Keratinocyte (primary cell): ENCODE results near the gene HABP2.

Source experiments
- EZH2 ChIP-seq: IDR thresholded peaks from one replicate; pipeline ENCODE4 v1.6.1; 2012; ENCODE audit warnings: inconsistent platforms, mild to moderate bottlenecking, low read length, moderate library complexity
- TF ChIP-seq, protein P1 (sequence below), 3 experiments: IDR thresholded peaks in 1 of 3; conservative IDR thresholded peaks in 1 of 3; optimal IDR thresholded peaks in 1 of 3; 2 replicates in 2 of 3; 3 replicates in 1 of 3; pipeline versions ENCODE3 to v1.5.1; 2011; ENCODE audit warnings: low read length in 3 of 3, mild to moderate bottlenecking in 3 of 3, moderate library complexity in 2 of 3, control low read depth in 1 of 3, inconsistent platforms in 1 of 3; ENCODE audit not compliant: insufficient read depth in 2 of 3; ENCODE audit errors: extremely low read depth in 1 of 3

GRCh38 chr10:113515161-113515560 is 37.7 kb upstream of the HABP2 start:
- TF ChIP-seq, protein P1, sequence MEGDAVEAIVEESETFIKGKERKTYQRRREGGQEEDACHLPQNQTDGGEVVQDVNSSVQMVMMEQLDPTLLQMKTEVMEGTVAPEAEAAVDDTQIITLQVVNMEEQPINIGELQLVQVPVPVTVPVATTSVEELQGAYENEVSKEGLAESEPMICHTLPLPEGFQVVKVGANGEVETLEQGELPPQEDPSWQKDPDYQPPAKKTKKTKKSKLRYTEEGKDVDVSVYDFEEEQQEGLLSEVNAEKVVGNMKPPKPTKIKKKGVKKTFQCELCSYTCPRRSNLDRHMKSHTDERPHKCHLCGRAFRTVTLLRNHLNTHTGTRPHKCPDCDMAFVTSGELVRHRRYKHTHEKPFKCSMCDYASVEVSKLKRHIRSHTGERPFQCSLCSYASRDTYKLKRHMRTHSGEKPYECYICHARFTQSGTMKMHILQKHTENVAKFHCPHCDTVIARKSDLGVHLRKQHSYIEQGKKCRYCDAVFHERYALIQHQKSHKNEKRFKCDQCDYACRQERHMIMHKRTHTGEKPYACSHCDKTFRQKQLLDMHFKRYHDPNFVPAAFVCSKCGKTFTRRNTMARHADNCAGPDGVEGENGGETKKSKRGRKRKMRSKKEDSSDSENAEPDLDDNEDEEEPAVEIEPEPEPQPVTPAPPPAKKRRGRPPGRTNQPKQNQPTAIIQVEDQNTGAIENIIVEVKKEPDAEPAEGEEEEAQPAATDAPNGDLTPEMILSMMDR (optimal IDR thresholded peaks at IDR 0.05 in 1 of 3, IDR thresholded peaks at IDR 0.05 in 1 of 3, conservative IDR thresholded peaks at IDR 0.05 in 1 of 3; ENCODE audit: extremely low read depth in 1 of 3, insufficient read depth in 2 of 3, low read length in 3 of 3) = no peak
- no peak for TF ChIP-seq EZH2
